ENCODE data around the gene UQCR11. TPM values are rescaled to one million over a fixed set of nuclear protein-coding genes. Genes with fewer than 3 reads are reported as not detected.

UQCR11 gene
- total and polyA plus RNA-seq, 2 of the 4 experiments (the other 2 are of a cell fraction), result 29.2 to 177 TPM

DNA sequence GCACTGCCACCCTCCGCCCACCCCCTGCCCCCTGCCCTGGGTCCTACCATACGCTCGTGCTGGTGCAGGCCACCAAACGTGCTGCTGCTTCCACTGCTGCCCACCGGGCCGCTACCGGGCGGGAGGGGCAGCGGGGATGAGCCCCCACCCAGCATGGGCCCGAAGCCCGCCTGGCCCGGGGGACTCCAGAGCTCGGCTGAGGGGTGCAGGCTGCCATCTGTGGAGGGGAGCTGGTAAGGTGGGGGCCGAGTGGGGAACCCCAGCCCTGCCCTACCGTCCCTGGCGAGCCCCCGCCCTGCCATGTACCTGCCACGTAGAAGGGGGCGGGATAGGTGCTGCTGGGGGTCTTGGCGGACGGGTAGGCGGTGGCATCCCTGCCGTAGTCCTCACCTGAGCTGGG lies 16.7 kb upstream of the UQCR11 start:
- H2AK5ac ChIP-seq (ENCODE audit: low read depth, low read length), result no peak overlapping the region
- no peak overlapping the region for H2AK9ac ChIP-seq (replicated peaks; ENCODE audit: low read depth, low read length, poor library complexity)
- WGBS, 2 experiments (ENCODE audit: extremely low coverage in 2 of 2, insufficient read length in 1 of 2), result 95% methylated on average over 7 of the region's 23 CpGs; no CpG with 5 or more reads in 1 of the 2 experiments
- no peak overlapping the region for H4K8ac ChIP-seq (ENCODE audit: low read depth in 2 of 2, low read length in 2 of 2)
- H3K27ac ChIP-seq (ENCODE audit: insufficient read depth, low read length), result no peak overlapping the region
- in situ Hi-C loops (cut with MboI; ENCODE audit: low sequenced_read_pairs) (no loop called here), intact Hi-C loops (cut with micrococcal nuclease) (no loop called here), dilution Hi-C loops (cut with HindIII; ENCODE audit: low sequenced_read_pairs, unreplicated experiment) (no loop called here)
- no TSS peak for BruUV-seq (replicated peaks)
- no peak for DNase-seq
- no peak overlapping the region for H4K91ac ChIP-seq (ENCODE audit: insufficient read depth, low read depth, low read length)
- H2BK20ac ChIP-seq (ENCODE audit: low read depth, low read length), result no peak overlapping the region
- ChIA-PET POLR2A (ENCODE audit: unreplicated experiment) (no interaction called here), CTCF (no interaction called here)
- H3K4ac ChIP-seq (ENCODE audit: low read depth, low read length), result no peak overlapping the region
- no peak overlapping the region for H2BK5ac ChIP-seq (ENCODE audit: low read depth, low read length, poor library complexity, severe bottlenecking)
- H3K36me3 ChIP-seq (ENCODE audit: control insufficient read depth, insufficient read depth, low read length), result peaks cover 65% of the 10 kb centered on the region
- H3K4me2 ChIP-seq (ENCODE audit: low read depth, low read length), result no peak overlapping the region
- no peaks in the 10 kb centered on the region for H3K27me3 ChIP-seq (ENCODE audit: control insufficient read depth, insufficient read depth, low read length)
- H2AFZ ChIP-seq (replicated peaks; ENCODE audit: low read length, poor library complexity), result no peak overlapping the region
- no peak overlapping the region for H3K14ac ChIP-seq (replicated peaks; ENCODE audit: low read depth, low read length)
- H3K79me1 ChIP-seq (ENCODE audit: low read depth in 1 of 2, low read length in 2 of 2), result peaks cover 4 to 21% of the 10 kb centered on the region in 2 experiments; a peak in 3 of 4 replicates
- no peak overlapping the region for H4K5ac ChIP-seq (ENCODE audit: low read depth, low read length)
- no peak overlapping the region for H3K23ac ChIP-seq (ENCODE audit: low read depth, low read length)
- TF ChIP-seq BHLHE40 (IDR thresholded peaks at IDR 0.05; ENCODE audit: low read depth, low read length) (no peak), NFE2L2 (IDR thresholded peaks at IDR 0.05; ENCODE audit: low read depth, low read length) (no peak), POLR2A (IDR thresholded peaks at IDR 0.05; ENCODE audit: low read depth, low read length) (no peak), SMC3 (IDR thresholded peaks at IDR 0.05; ENCODE audit: low read depth, low read length) (no peak), ELK1 (IDR thresholded peaks at IDR 0.05; ENCODE audit: borderline replicate concordance, low read depth, low read length) (no peak), RAD21 (IDR thresholded peaks at IDR 0.05; ENCODE audit: low read length) (no peak), CHD1 (IDR thresholded peaks at IDR 0.05; ENCODE audit: low read depth, low read length) (no peak), CEBPB (IDR thresholded peaks at IDR 0.05; ENCODE audit: low read depth, low read length) (no peak), MAZ (IDR thresholded peaks at IDR 0.05; ENCODE audit: borderline replicate concordance, low read depth, low read length) (no peak), MAFK (IDR thresholded peaks at IDR 0.05; ENCODE audit: low read depth, low read length) (no peak), USF2 (IDR thresholded peaks at IDR 0.05; ENCODE audit: low read depth, low read length) (no peak), FOS (IDR thresholded peaks at IDR 0.05; ENCODE audit: low read depth, low read length) (no peak)
- TF ChIP-seq, protein P1, sequence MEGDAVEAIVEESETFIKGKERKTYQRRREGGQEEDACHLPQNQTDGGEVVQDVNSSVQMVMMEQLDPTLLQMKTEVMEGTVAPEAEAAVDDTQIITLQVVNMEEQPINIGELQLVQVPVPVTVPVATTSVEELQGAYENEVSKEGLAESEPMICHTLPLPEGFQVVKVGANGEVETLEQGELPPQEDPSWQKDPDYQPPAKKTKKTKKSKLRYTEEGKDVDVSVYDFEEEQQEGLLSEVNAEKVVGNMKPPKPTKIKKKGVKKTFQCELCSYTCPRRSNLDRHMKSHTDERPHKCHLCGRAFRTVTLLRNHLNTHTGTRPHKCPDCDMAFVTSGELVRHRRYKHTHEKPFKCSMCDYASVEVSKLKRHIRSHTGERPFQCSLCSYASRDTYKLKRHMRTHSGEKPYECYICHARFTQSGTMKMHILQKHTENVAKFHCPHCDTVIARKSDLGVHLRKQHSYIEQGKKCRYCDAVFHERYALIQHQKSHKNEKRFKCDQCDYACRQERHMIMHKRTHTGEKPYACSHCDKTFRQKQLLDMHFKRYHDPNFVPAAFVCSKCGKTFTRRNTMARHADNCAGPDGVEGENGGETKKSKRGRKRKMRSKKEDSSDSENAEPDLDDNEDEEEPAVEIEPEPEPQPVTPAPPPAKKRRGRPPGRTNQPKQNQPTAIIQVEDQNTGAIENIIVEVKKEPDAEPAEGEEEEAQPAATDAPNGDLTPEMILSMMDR (conservative IDR thresholded peaks at IDR 0.05; ENCODE audit: low read depth, low read length), result no peak
- no peaks in the 10 kb centered on the region for H3K9me3 ChIP-seq (ENCODE audit: control insufficient read depth, insufficient read depth, low read length)
- no peak overlapping the region for H3K18ac ChIP-seq (ENCODE audit: low read depth, low read length)
- no peaks in the 10 kb centered on the region for H3K4me1 ChIP-seq (ENCODE audit: control insufficient read depth, insufficient read depth, low read length)
- H2BK120ac ChIP-seq (ENCODE audit: low read depth, low read length), result no peak overlapping the region
- peaks cover 17% of the 10 kb centered on the region for H4K20me1 ChIP-seq (ENCODE audit: insufficient read depth, low read length)
- no peak overlapping the region for H2BK15ac ChIP-seq (ENCODE audit: low read depth, low read length)
- H3K56ac ChIP-seq (ENCODE audit: extremely low read depth, insufficient read depth, low read length), result no peak overlapping the region
- no peak overlapping the region for H3K9ac ChIP-seq (ENCODE audit: low read depth, low read length)
- H3K9me1 ChIP-seq (ENCODE audit: insufficient read depth, low read length), result no peaks in the 10 kb centered on the region
- ATAC-seq (ENCODE audit: low read depth), result no peak
- H3K4me3 ChIP-seq (ENCODE audit: insufficient read depth, low read depth, low read length), result no peak overlapping the region

Measured in IMR-90 (cell line).